ENCODE results near the gene PRMT5.

PRMT5 gene

DNA sequence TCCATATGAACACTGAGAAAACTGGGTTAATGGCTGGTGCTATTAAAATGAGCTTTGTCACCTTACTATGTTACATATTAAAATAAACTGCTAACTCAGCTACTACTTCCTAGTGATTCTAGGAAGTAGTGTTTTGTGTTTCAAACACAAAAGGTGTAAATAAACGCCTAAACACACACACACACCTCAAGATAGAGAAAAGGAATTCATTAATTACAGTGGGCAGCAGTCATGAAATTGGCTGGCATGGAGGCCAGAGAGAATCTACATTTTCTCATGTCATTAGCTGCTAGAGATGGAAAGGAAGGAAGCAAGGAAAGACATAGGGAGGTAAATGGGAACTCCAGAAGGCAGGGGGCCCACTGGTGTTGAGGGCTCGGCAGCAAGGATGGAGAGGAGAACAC is 787 bp upstream of the PRMT5 start:
- no peak for DNase-seq

DNA sequence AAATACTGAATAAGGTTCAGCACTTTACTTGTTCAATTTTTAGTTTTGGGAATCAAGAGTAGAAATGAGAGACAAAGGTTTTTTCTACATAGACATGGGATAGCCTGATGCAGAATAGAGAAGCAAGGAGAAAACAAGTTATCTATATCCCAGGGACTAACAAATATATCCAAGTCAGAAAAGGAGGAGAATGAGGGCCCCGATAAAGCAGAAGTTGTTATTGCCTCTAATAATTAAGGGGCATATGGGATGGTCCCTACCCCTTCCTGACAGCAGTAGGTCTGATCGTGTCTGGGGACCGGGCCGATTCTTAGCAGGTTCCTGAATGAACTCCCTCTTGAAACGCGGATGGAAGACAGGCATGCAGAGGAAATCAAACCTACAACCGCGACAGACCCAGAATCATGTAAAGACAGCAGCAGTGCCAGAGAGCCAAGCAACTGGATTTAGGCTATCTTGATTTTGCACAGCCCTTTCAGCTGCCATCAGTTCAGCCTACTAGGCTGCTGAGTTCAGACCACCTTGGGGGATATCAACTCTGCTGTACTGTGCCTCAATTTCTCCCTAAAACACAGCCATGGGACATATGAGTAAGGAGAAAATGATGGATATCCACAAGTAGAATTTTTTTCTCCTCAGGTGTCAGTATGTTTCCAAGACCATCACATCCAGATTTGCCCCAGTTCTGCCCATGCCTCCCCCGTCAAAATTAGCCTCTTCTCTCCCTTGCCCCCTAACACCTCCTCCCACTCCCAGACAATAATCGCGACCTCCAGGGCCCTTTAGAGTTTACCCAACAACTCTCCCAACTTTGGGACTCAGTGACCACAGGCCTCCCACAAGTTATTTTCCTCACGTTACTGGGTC is 706 bp downstream of the PRMT5 start:
- DNase-seq, result peak; percentile 9

DNA sequence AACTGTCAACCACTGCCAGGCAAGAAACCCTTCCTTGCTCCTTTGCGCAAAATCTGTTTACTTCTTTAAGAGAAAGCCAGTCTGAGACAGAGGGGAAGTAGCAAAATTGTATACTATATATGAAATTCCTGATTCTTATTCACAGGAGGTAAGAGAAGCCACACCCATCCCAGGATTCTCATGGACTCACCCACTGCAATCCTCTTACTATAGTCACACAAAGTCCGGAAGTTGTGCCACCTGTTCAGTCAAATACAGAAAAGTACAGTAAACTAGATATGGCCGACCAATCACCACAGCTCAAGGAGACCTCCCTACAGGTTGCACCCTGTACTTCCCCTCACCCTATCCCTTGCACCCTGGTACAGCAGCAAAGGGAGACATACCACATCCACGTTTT is 2.9 kb downstream of the PRMT5 start:
- no peak for DNase-seq

DNA sequence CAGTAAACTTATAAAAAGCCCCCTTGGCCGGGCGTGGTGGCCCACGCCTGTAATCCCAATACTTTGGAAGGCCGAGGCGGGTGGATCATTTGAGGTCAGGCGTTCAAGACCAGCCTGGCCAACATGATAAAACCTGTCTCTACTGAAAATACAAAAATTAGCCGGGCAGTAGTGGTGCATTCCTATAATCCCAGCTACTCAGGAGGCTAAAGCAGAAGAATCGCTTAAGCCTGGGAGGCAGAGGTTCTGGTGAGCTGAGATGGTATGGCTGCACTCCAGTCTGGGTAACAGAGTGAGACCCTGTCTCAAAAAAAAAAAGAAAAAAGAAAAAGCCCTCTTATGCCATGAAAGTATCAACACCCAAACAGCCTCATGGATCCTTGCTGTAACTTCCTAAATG is 3.7 kb downstream of the PRMT5 start:
- DNase-seq, result no peak

DNA sequence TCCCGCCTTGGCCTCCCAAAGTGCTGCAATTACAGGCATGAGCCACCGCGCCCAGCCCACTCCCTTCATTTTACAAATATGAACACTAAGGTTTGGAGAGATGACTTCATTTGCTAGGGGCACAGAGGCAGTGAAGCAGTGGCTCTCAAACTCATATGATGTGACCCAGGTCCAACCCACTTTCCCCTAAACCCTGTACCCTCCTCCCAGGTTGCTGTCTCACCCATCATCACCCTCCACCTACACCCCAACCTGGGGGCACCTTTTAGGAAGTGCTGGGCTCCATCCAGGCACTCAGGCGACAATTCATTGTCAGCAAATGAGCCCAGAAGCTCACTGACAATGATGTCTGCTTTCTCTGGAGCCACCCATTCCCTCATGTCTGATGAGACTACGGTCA is 5.4 kb downstream of the PRMT5 start:
- DNase-seq, result no peak

DNA sequence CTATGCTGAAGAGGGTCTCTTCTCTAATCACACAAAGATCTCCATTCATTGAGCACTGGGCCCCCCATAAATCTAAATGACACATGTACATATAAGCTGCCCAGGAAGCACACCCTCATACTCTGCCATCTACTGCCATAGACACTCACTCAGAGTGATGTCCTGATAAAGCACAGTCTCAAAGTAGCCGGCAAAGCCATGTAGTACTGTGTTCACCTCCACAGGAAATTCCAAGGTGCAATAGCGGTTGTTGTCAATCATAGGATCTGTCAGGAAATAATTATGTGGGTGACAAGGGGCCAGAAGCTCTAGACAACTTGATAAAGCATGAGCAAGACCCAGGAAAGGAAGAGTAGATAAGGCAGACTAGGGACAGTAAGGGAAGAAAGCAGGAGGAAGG is 6.9 kb downstream of the PRMT5 start:
- no peak for DNase-seq

DNA sequence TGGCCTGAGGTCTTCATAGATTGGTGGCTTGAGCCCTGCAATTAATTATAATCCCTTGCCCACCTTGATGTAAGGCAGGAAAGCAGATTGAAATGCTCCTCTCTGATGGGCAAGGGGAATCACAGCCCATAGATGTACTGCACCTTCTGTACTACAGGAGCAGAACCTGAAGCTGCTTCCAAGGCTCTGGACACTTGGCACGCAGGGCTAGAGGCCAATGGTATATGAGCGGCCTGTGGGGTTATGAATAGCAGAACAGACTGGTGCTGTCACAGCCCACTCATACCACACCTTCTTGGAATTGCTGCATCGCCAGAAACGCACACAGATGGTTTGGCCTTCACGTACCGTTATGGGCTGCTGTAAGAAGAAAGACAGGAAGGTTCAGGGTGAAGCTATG is 8.5 kb downstream of the PRMT5 start:
- no peak for DNase-seq

DNA sequence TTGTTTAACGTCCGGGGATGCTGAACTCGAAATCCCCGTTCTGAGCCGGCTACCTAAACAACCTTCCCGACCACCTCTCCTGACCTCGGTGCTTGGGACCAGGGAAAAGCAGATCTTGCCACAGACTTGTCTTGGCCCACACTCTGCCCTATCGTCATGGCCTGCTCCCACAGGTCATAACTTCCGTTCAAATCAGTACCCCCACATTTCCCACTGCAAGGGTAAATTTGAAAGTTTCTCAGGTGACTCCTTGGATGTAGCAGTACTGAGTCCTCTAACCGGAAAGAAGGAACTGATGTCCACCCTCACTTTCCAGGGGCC is 9.6 kb downstream of the PRMT5 start:
- DNase-seq, result no peak

DNA sequence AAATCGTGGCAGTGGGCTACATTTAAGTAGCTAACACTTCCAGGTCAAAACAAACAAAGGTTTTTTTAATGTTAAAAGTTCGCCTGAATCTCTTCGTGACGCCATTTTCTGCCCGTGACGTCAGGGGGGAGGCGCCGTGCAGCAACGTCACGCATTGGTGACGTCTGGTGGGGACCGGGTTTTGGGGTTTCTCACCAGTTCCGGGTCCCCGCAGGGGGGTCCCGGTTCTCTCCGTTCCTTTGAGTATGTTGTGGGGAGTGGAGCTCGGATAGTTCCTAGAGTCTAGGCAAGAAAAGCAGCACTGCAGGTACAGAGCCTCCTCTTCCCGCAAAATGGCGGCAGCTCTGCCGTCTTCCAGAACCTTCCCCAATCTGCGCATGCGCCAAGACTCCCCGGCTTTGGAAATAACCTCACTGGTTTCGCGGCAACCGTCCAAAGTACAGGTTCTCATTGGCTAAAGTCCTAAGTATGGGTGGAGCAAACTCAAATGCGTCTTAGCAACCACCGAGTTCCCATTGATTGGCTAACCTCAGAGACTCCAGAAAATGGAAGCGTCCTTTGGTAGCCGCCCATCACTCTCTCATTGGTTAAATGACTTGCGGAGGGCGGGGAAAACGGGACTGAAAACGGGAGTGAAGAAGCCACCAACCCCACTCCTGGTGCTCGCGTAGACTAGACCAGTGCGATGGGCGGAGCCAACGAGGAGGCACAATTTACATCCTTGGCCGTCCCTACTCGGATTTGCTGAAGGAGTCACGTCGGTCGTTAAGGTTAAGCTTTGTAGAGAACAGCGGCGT is 10.2 kb downstream of the PRMT5 start, which contains the start of gene RBM23:
Gene RBM23, minus strand, starts transcription at position 346 of the 797 bp plus-strand sequence.
- DNase-seq, result peak; percentile 99

DNA sequence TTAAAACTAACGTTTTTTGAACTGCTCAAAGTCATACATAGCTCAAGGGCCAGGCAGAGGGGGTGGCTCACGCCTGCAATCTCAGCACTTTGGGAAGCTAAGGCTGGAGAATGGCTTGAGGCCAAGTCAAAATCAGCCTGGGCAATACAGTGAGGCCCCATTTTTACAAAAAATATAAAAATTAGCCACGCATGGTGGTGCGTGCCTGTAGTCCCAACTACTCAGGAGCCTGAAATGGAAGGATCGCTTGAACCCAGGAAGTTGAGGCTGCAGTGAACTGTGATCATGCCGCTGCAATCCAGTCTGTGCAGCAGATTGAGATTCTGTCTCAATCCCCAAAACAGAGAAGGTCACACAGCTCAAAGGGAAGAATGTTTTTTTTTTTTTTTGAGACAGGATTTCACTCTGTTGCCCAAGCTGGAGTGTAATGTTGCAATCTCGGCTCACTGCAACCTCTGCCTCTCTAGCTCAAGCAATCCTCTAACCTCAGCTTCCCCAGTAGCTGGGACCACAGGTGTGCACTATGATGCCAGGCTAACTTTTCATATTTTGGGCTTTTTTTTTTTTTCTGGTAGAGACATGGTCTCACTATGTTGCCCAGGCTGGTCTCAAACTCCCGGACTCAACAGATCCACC is 13.2 kb downstream of the PRMT5 start:
- DNase-seq, result no peak

DNA sequence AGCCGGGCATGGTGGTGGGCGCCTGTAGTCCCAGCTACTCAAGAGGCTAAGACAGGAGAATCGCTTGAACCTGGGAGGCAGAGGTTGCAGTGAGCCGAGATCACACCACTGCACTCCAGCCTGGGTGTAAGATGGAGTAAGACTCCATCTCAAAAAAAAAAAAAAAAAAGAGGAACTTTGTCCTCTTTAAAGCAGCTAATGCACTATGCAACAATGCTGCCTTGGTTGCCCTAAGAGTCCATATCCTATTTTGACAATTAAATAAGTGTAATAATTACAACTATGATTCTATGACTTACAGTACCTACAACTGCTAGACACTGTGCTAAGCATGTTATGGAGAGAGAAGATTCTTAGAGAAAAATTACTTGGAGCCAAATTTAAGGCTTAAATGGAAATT is 14.3 kb downstream of the PRMT5 start:
- DNase-seq, result peak; percentile 17

DNA sequence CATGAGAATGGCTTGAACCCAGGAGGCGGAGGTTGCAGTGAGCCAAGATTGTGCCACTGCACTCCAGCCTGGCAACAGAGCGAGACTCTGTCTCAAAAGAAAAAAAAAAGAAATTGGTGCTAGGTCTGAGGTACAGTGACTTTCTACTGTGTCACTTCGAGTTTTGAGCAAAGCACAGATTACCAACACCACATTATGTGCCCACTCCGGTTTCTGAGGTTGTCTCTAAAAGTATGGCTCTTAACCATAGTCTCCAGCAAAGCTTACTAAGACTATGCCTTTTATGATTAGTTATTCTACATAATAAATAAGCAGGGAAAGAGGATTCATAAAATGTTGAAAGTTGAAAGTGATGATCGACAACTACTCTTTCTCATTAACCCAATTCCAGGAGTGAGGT is 18.3 kb downstream of the PRMT5 start:
- DNase-seq, result no peak

DNA sequence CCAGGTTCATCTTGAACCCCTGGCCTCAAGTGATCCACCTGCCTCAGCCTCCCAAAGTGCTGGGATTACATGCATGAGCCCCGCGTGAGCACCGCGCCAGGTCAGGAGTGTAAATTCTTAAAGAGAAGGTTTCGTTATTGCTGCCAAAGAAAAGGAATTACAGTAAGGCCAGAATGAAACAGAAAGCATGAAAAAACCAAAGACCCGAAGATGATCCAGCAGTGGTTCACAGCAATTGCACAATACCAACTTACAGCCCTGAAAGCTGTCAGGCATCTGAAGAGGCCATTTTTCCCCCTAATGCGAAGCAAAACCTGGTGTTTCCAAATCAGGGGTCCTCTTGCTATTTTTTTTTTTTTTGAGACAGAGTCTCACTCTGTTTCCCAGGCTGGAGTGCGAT is 20.6 kb downstream of the PRMT5 start:
- no peak for DNase-seq

DNA sequence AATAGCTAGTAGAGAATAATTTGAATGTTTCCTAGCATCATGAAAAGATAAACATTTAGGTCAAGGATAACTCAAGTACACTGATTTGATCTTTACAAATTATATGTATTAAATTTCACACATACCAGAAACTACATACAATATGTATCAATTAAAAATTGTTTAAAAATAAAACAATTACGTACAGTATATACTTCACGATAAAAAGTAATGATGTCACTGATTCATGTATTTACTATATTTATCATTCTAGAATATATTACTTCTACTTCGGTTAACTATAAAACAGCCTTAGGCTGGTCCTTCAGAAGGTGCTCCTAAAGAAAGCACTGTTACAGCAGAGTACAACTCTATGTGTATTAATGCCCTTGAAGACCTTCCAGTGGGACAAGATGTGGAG is 21.7 kb downstream of the PRMT5 start:
- no peak for DNase-seq

DNA sequence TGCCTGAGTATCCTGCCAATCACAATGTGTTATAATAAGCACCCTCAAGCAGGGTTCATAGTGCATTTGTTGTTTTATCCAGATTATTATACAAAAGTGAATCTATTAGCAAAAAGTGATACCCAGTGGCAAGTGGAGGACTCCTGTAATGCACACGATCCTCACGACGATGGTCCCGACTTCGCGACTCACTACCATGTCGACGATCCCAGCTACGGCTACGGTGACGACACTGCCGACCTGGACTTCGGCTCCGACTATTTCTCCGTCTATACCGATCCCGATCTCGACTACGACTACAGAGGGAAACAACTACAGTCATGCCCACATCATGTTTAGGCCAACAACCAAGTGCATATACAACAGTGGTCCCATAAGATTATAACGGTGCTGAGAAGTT is 23.1 kb downstream of the PRMT5 start:
- no peak for DNase-seq

DNA sequence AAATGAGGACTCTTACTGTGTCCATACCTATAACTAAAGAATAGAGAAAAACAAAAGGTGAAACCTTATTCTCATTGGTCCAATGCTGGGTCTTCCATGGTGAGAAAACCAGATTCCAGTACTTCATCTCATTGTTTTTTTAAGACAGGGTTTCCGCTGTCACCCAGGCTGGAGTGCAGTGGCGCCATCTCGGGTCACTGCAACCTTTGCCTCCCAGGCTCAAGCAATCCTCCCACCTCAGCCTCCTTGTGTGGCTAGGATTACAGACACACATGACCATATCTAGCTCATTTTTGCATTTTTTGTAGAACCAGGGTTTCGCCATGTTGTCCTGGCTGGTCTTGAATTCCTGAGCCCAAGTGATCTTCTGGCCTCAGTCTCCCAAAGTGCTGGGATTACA is 23.5 kb downstream of the PRMT5 start:
- no peak for DNase-seq

DNA sequence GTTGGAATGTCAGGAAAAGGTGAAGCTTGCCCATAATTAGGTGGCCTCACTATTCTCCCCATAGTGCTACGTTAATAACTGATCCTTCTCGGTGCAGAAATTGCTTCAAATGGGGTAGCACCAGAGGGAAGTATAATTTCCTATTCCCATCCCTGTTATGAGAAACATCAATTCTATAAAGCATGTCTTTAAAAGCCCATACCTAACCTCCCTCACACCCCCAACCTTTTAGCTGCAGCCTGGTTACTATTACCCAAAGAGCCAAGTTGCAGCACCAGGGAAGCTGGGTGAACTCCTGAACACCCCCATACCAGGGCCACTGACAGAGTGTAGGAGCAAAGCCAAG is 25.5 kb downstream of the PRMT5 start:
- no peak for DNase-seq

DNA sequence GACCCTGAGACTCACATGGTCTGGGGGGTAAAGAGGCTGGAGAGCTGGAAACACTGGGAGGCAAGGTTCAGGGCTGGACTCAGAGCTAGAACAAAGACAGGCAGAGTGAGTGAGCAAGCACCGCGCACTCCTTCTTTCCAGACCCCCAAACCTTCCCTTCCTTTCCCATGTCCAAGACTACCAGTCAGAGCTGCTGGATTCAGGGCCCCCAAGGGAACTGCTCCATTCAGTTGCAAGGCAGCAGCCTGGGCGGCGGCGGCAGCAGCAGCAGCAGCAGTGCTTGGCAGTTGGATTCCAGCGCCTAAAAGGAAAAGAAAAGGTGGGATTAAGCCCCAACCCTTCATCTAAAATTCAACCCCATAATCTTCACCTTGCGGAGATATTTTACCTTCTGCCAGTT is 27.4 kb downstream of the PRMT5 start:
- DNase-seq, result no peak

DNA sequence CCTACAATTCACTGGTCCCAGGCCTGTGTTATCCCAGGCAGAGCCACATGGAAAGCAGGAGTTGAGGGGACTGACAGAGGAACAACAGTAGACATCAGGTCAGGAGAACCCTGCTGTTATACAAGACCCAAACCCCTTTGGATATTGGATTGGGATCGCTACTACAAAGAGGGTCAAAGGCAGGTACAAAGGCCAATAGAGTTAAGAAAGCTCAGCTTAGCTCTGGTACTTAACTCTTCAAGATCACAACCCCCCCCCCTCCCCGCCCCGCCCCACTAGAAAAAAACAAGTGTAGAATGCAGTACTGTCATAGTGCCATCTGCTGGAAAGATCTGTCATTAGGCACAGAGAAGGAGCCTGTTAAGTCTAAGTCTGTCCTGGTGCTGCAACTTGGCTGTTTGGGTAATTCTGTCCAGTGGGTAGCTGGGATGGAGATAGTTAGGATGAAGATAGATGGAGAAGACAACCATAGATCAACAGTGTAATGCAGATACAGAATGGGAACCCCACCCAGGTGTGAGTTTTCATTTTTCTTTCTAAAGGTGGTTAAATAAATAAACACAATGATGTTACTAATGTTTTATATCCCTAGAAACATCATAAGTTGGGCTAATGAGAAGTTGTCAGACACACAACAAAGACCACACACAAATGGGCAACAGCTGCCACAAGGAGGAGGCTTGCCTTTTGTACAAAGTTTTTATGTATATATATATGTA is 28.9 kb downstream of the PRMT5 start:
- DNase-seq, result peak; percentile 80

DNA sequence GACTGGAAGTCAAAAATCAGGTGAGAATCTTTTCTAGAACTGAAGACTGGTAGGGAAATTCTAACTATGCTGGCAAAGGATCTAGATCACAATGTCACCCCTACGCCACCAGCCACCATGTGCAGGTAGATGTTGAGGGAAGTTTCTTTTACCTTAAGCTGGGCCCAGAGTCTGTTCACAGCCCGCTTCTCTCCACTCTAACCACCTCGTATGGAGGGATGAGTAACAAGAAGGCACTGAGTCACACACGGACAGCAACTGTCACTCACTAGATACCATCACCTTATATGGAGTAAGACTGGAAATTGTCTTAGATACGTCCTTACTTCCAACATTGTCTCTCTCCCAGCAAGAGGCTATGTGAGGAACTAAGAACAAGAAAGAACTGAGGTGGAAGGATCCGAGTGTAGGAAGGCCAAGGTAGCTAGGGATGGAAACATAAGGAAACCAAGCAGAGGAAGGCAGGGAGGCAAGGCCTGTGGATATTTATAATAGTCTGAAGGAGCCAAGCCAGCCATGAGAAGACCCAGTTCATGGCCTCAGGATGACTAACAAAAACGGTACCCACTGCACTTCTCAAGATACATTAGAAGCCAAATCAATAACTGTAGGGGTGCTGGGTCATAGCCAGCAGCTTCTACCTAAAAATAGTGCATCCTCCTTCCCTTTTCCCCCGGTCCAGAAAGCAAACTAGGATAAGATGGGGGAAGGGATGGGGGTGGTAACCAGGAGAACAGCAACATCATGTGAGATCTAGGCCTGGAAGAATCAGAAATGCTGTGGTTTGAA is 30.7 kb downstream of the PRMT5 start:
- no peak for DNase-seq

DNA sequence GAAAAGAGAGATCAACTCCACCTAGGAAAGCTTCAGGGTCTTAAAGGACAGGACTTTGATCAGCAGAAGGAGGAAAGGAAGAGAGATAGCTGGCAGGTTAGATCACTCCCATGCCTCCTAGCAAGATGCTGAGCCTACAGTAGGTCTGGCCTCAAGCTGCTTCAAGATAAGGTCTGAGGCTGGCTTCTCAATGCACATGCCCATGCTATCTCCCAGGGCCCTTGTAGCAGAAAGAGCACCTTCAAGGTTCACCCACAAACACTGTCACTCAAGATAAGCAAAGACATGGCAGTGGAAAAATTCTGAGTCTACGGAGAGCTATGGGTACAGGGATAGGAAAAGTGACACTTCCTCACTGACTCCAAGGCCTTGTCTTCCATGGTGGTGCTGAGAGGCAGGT is 31.8 kb downstream of the PRMT5 start:
- peak; percentile 55 for DNase-seq

DNA sequence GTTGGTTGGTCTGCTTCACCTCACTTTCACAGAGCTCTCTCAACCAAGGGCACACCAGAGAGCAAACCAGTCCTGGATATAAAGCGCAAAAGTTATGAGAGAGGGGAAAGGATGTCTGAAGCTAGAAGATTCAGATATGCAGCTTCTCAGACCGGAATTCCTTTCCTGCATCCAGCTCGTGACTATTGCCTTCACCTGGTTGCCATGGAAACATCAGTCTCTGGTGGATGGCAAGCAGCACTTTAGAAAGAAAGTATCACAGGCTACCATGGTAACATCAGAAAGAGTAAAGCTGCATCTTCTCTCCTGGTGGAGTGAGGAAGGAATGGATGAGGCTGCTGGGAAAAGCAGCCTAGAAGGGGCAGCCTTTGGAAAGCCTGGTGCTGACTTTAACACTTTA is 32.4 kb downstream of the PRMT5 start:
- no peak for DNase-seq

DNA sequence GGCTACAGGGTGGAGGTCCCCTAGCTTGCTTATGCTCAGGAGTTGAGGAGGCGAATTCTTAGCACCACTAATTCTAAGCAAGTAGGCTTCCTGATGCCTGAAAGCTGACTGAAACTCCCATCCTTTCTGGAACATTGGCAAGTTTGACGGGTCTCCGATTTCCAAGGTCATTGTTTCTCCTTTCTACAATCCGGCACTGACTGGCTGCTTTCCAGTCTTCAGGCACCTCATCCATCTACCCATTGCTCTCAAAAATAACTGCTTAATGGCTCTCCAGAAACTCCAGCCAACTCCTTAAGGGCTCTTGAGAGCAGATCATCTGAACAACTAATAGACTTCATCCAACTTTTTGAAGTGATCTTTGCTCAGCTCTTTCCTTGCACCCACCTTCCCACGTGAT is 32.8 kb downstream of the PRMT5 start:
- no peak for DNase-seq
